8988T (cell line): ENCODE results near the gene AFAP1L2.

Experiments used
- DNase-seq: peaks from one replicate; pipeline ENCODE4 v3.0.0; 2011

AFAP1L2 gene

DNA sequence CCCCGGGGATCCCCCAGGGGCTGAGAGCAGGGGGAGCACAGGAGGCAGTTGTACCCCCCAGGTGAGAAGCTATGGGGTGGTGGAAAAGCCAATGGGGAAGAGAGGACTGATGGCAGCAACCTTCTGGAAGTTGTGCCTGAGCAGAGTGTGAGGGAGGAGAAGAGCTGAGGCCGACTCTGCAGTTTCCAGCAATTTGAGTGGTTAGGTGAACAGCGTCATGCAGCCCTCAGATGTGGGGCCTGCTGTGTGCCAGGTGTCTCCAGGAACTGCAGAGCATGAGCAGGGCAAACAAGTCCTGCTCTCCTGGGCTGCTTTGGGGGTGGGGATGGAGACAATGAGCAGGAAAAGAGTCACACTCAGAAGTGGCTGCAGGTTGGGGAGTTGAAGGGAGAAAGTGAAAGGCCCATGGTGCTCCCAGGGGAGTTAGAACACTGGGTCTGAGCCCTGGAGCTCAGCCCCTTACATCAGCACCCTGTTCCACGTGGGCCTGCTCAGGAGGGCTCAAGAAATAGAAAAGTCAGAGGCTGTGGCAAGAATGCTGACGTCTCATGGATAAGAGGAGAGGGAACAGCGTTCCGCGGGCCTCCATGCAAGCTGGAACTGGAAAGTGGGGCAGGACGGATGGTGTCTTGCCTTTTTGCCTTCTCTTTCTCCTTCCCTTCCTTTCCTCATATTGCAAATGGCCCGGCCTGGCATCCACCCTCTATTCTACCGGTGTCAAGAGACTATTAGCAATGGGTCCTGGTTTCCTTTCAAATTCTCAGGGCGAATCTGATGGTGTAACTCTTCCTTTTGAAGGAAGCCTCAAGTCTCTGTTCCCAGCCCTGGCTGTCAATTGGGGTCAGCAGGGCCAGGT lies 4.0 kb upstream of the AFAP1L2 start:
- no peak for DNase-seq

GRCh38 chr10:114406455-114406854 lies 2.2 kb upstream of the AFAP1L2 start:
- no peak for DNase-seq

DNA sequence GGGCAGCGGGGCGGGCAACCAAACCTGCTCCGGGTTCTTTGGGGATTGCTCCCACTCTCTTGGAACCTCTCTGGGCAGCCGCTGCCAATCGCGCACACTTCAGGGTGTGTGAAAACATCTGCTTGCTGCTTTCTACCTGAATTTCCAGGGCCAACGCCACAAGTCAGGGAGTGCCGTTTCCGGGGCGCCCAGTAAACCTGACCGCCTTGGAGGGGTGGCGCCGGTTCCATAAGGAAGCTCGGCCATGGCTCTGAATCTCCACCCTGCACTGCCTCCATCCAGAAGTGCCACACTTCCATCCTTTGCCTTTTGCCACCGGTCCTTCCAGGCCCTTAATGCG lies 679 bp upstream of the AFAP1L2 start:
- no peak for DNase-seq

GRCh38 chr10:114403541-114404161 lies 651 bp downstream of the AFAP1L2 start:
- peak; percentile 47 for DNase-seq

DNA sequence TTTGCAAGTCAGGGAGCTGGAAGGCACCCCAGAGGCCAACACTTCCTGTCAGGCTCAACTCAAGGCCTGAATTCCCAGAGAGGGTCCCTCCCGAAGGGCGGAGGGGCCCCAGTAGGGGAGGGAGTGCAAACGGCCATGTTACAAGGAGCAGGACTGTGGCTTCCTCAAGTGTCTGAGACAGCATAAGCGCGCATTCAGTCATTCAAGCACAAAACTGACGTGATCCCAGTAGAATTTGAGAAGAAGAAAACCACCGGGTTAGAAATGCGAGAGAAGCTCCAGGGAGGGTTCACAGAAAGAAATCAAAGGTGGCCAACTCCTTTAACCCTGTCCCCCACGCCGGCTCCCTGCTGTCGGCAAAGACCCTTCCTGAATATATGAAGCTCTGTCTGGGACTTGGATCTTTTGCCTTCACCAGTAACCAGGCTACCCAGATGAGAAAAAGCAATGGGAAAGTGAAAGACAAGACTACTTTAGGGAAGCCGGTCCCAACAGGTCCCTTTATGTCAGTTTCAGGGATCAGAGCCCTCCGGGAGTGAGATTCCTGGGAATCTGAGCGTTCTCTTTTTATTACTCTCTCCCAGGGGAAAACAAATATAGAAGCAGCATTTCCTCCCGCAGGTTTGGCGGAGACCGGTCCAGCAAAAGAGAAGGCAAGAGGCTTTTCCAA lies 1.3 kb downstream of the AFAP1L2 start:
- DNase-seq, result no peak

DNA sequence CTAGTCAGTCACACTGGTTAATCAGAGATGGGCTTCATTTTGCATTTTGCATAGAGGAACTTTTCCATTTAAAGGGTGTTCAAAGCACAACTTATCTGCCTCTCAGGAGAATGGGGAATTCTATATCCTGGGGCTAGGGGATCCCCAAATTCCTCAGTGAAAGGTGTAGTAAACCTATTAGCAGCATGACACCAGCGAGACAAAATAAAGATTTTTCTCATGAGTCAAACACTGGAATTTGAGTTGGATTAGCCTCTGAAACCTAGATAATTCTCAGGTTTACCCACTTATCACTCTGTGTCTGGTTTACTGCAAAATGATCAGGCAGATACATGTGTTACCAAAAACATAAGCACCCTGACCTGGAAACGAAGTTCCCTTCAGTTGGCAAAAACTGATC lies 2.1 kb downstream of the AFAP1L2 start:
- DNase-seq, result no peak

- no peak for DNase-seq
Observed at GRCh38 chr10:114401195-114401791, 3.0 kb downstream of the AFAP1L2 start.

DNA sequence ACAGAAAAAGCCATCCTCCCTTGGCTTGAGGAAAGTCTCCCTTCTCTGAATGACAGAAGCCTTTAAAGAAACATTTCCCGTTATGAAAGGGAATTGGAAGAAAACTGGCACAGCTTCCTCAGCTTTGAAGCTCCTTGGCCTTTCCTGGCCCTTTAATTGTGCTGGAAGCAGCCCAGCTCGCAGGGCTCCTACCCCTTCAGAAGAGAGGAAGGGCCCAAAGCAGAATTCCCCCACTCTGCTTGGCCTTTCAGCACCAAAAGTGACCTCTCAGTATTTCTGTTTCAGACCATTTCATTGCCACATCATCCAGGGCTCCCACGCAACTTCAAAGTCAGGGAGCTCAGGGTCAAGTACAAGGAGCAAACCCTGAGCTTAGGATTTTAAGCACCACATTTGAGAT lies 4.2 kb downstream of the AFAP1L2 start:
- DNase-seq, result no peak

- no peak for DNase-seq
Observed at GRCh38 chr10:114399576-114399975, 4.7 kb downstream of the AFAP1L2 start.

DNA sequence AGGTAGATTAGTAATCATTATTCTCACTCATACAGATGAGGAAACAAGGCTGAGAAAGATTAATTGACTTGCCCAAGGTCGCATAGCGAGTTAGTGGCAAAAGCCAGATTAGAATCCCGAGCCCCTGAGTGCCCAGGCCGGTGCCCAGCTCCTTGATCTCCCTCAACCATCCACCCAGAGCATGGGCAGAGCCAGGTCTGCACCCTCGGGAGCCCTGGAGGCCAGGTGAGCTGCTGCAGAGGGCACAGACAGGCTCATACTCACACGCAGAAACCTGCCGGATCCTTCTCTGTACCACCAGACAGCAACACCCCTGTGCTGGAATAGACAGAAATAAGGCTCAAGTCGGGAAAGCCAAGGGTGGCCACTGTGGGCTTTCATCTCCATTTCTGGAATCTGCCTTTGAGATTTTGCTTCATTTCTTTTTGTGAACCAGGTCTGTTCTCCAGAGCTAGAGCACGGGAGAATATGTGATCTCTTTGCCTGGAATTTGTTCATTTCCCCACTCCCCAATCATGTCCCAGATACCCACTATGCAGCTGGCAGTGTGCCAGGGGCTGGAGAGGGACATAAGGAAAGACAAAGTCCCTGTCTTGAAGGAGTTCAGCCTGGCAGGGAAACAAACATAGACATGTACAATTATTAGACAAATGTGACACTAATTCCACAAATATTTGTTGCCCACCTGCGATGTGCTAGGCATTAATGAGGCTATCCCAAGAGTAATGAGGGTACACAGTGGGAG lies 5.5 kb downstream of the AFAP1L2 start:
- DNase-seq, result no peak

- no peak for DNase-seq
Observed at GRCh38 chr10:114397651-114398145, 6.6 kb downstream of the AFAP1L2 start.

GRCh38 chr10:114396464-114396863 lies 7.8 kb downstream of the AFAP1L2 start:
- no peak for DNase-seq

GRCh38 chr10:114395366-114396022 lies 8.8 kb downstream of the AFAP1L2 start:
- no peak for DNase-seq

DNA sequence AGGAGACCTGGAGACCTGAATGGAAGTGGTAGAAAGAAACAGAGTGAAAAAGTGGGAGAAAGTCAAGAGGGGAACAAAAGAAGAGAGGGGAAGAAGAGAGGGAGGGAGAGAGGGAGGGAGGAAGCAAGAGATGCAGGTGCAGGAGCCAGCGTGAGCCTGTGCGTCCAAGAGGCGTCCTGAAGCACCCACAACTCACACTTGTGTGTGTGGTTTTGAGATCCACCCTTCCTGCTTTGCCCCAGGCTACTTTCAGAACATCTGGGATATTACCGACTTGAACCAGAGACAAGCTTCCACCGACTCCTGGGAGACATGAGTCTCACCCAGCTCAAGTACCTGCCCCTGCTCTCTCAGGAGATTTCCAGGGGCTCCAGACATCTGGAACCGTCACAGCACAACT lies 9.8 kb downstream of the AFAP1L2 start:
- no peak for DNase-seq

DNA sequence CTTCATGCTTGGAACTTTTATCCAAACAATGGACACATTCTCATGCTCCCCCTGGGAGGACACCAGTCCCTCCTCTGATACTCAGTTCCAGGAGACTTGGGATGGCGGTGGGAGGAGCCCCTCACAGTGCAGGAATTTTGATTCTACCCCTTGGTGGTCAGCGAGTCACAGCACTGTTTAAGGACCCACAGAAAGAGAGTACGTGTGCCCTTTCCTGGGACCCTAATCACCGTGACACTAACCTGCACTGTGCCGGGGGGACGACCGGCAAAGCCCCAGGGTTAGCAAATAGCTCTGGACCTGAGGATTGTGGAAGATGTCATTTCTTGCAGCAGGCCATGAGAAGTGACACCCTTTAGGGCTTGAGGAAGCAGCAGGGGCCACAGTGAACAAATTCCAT lies 10.4 kb downstream of the AFAP1L2 start:
- DNase-seq, result no peak

DNA sequence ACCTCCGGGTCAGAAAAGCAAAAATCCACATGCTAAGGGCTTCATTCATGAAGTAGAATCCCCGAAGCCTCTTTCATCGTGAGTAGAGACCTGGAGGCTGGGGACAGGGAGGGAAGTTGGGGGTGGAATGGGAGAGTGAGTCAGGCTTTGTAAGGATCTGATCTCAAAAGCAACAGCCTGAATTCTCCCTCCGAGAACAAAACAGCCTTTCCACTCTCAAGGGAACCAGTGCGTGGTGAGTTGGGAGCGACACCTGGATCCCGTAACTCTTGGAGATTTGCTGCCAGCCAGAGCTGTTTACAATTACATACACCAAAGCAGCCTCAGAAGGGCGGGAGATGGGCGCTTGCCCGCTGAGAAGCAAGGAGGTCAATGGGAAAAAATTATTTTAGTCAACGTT lies 10.8 kb downstream of the AFAP1L2 start:
- no peak for DNase-seq

DNA sequence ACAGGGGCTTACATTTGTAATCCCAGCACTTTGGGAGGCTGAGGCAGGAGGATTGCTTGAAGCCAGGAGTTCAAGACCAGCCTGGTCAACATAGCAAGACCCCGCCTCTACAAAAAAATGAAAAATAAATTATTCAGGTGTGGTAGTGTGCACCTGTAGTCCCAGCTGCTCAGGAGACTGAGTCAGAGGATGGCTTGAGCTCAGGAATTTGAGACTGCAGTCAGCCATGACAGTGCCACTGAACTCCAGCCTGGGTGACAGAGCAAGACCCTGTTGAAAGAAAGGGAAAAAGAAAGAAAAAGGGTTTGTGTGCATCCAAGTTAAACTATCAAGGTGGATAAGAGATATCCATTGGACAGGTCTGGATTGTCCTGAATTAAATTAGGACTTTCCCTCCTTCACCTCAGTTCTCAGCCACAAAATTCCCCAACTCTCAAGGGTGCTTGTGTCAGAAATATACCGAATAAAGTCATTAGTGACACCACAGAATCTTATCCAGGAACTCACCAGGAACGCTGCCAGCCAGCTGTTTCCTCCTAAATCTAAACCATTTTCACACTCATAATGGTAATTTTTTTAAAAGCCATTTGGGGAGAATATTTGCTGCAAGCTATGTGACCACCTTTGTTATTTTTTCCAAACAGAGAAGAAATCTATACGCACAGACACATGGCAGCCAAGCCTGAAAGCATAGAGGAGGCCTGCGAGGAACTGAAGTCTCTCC lies 12.0 kb downstream of the AFAP1L2 start:
- DNase-seq, result no peak

DNA sequence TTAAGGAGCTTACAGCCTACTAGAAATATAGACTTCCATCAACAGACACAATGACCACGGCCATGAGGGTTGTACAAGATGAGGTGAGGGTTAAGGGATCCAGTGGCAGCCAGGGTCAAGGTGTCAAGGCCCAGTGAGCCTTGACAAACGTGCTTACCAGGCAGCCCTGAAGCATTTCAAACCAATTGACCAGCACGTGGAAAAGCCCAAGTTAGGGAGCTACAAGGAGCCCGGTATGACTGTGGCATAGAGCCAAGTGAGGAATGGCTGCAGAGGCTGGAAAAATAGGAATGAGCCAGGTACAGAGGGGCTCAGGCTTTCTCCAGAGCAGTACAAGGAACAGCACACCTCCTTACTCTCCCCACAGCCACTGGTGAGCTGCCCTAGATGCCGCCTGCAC lies 12.7 kb downstream of the AFAP1L2 start:
- no peak for DNase-seq

DNA sequence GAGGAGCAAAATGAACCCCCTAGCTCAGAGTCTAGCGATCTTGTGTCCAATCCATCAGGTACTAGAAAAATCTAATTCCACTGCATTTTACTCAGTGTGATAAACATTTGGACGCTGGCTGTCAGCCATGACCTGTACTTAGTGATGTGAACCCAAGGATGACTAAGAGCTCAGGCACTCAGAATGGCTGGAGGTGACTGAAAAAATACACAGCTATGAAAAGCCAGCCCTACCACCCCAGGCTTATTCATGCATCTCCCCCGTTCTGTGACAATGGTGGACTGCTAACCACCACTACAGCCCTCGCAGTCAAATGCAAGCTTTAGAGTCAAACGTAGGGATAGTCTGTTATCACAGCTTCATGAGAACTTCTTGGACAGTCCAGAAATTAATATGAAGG lies 14.9 kb downstream of the AFAP1L2 start:
- no peak for DNase-seq

DNA sequence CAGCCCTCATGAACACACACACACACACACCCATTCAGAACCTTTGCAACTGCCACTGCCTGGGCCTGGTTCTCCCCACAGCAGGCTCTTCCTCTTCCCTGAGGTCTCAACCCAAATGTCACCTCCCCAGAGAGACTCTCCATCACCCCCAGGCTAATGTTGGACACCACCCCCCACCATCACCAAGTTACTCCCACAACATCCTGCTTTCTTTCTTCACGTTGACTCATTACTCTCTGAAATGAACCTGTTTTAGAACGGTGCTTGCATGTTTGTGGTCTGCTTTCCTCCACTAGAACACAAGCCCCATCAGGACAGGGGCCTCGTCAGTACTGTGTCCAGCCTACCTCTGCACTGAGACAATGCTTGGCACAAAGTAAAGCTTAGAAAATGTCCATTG lies 16.0 kb downstream of the AFAP1L2 start:
- DNase-seq, result no peak

- DNase-seq, result no peak
Observed at GRCh38 chr10:114387784-114388183, 16.5 kb downstream of the AFAP1L2 start.

DNA sequence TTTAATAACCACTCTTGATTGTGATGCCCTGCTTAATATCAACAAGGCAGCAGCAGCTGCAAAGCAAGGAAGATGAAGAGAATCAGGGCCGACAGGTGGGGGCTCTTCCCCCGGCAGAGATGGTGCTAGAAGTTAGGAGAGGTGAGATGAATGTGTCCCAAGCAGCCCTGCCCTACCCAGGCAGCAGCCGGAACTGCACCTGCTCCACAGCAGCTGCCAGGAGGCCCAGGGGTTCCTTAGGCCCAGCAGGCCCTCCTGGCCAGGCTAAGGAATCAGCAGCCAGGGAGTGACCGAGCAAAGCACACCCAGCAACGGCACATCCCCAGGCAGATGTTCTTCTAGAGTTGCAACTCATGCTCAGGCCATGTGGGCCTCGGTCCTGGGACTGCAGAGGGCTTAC lies 17.9 kb downstream of the AFAP1L2 start:
- peak; percentile 32 for DNase-seq
